HEK293 (cell line): ENCODE data around the gene FRMPD4.

Experiments
- ZFP37 ChIP-seq: fragments of 450-650 bp; formaldehyde crosslinking; IDR thresholded peaks from 2 replicates; pipeline ENCODE4 v1.5.1; 2016; ENCODE audit warnings: missing biosample characterization, missing genetic modification characterization
- ZNF184 ChIP-seq: fragments of 450-650 bp; IDR thresholded peaks from 2 replicates; pipeline ENCODE4 v1.5.1; 2018; ENCODE audit warnings: missing biosample characterization, mild to moderate bottlenecking, missing genetic modification characterization
- ZNF239 ChIP-seq: fragments of 450-650 bp; formaldehyde crosslinking; IDR thresholded peaks from 2 replicates; pipeline ENCODE4 v1.5.1; 2016; ENCODE audit warnings: missing biosample characterization, missing genetic modification characterization
- ZNF266 ChIP-seq: fragments of 450-650 bp; formaldehyde crosslinking; IDR thresholded peaks from 2 replicates; pipeline ENCODE4 v1.5.1; 2016; ENCODE audit warnings: missing biosample characterization, missing genetic modification characterization, low read depth
- ZNF366 ChIP-seq: fragments of 450-650 bp; formaldehyde crosslinking; conservative IDR thresholded peaks from 2 replicates; pipeline ENCODE4 v1.5.1; 2016; ENCODE audit warnings: missing biosample characterization, missing genetic modification characterization
- ZNF561 ChIP-seq: fragments of 450-650 bp; IDR thresholded peaks from 2 replicates; pipeline ENCODE4 v1.5.1; 2018; ENCODE audit warnings: missing biosample characterization, missing genetic modification characterization, borderline replicate concordance
- ZNF626 ChIP-seq: fragments of 450-650 bp; sonication (Bioruptor Pico); formaldehyde crosslinking; IDR thresholded peaks from 2 replicates; pipeline ENCODE4 v1.5.1; 2018; ENCODE audit warnings: missing biosample characterization, missing genetic modification characterization, inconsistent platforms
- ZNF670 ChIP-seq: fragments of 450-650 bp; formaldehyde crosslinking; IDR thresholded peaks from 2 replicates; pipeline ENCODE4 v1.5.1; 2016; ENCODE audit warnings: missing biosample characterization, missing genetic modification characterization, low read depth
- ZNF768 ChIP-seq: fragments of 450-650 bp; formaldehyde crosslinking; IDR thresholded peaks from 2 replicates; pipeline ENCODE4 v1.5.1; 2018; ENCODE audit warnings: missing biosample characterization, mild to moderate bottlenecking, missing genetic modification characterization
- ZNF792 ChIP-seq: fragments of 450-650 bp; formaldehyde crosslinking; IDR thresholded peaks from 2 replicates; pipeline ENCODE4 v1.5.1; 2016; ENCODE audit warnings: missing biosample characterization, missing genetic modification characterization
- ZNF830 ChIP-seq: fragments of 450-650 bp; IDR thresholded peaks from 2 replicates; pipeline ENCODE4 v1.5.0; 2018; ENCODE audit warnings: missing biosample characterization, missing genetic modification characterization, low read depth, mild to moderate bottlenecking, moderate library complexity
- TF ChIP-seq, protein P1 (sequence below): fragments of 450-650 bp; formaldehyde crosslinking; IDR thresholded peaks from 2 replicates; pipeline ENCODE4 v1.5.1; 2016; ENCODE audit warnings: missing biosample characterization, missing genetic modification characterization
- TF ChIP-seq, protein P2 (sequence below): fragments of 450-650 bp; formaldehyde crosslinking; IDR thresholded peaks from 2 replicates; pipeline ENCODE4 v1.5.1; 2016; ENCODE audit warnings: missing biosample characterization, missing genetic modification characterization

DNA sequence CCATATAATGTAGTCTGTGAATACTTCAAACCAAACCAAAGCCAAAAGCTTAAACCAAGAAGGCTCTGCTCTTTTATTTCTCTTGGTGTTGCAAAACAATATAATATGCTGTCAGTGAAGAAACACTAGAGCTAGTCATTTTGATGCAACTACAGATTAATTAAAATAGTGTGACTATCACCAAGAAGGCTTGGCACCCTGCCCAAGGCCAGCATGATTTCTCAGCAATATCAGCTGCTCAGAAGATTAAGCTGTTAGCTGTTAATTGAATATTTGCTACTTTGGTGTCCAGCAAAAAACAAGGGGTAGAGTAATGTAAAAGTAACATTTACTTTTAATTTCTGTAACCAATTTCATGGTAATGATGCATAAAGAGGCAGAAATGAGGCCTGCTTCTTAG, 548.1 kb downstream of the FRMPD4 start:
- TF ChIP-seq, protein P1, sequence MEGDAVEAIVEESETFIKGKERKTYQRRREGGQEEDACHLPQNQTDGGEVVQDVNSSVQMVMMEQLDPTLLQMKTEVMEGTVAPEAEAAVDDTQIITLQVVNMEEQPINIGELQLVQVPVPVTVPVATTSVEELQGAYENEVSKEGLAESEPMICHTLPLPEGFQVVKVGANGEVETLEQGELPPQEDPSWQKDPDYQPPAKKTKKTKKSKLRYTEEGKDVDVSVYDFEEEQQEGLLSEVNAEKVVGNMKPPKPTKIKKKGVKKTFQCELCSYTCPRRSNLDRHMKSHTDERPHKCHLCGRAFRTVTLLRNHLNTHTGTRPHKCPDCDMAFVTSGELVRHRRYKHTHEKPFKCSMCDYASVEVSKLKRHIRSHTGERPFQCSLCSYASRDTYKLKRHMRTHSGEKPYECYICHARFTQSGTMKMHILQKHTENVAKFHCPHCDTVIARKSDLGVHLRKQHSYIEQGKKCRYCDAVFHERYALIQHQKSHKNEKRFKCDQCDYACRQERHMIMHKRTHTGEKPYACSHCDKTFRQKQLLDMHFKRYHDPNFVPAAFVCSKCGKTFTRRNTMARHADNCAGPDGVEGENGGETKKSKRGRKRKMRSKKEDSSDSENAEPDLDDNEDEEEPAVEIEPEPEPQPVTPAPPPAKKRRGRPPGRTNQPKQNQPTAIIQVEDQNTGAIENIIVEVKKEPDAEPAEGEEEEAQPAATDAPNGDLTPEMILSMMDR (tag by site-specific recombination), result no peak
- TF ChIP-seq ZNF184, result no peak
- TF ChIP-seq ZFP37 (tag by site-specific recombination), result no peak
- TF ChIP-seq ZNF626 (tag by site-specific recombination), result no peak
- no peak for TF ChIP-seq ZNF561
- TF ChIP-seq ZNF768 (tag by site-specific recombination), result no peak
- TF ChIP-seq ZNF792 (tag by site-specific recombination), result no peak
- TF ChIP-seq ZNF366, result no peak
- TF ChIP-seq ZNF670, result no peak
- TF ChIP-seq, protein P2, sequence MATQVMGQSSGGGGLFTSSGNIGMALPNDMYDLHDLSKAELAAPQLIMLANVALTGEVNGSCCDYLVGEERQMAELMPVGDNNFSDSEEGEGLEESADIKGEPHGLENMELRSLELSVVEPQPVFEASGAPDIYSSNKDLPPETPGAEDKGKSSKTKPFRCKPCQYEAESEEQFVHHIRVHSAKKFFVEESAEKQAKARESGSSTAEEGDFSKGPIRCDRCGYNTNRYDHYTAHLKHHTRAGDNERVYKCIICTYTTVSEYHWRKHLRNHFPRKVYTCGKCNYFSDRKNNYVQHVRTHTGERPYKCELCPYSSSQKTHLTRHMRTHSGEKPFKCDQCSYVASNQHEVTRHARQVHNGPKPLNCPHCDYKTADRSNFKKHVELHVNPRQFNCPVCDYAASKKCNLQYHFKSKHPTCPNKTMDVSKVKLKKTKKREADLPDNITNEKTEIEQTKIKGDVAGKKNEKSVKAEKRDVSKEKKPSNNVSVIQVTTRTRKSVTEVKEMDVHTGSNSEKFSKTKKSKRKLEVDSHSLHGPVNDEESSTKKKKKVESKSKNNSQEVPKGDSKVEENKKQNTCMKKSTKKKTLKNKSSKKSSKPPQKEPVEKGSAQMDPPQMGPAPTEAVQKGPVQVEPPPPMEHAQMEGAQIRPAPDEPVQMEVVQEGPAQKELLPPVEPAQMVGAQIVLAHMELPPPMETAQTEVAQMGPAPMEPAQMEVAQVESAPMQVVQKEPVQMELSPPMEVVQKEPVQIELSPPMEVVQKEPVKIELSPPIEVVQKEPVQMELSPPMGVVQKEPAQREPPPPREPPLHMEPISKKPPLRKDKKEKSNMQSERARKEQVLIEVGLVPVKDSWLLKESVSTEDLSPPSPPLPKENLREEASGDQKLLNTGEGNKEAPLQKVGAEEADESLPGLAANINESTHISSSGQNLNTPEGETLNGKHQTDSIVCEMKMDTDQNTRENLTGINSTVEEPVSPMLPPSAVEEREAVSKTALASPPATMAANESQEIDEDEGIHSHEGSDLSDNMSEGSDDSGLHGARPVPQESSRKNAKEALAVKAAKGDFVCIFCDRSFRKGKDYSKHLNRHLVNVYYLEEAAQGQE (tag by site-specific recombination), result no peak
- TF ChIP-seq ZNF266, result no peak
- TF ChIP-seq ZNF830, result no peak
- no peak for TF ChIP-seq ZNF239 (tag by site-specific recombination)
